GM12892 (cell line): Measurements from ENCODE around the gene SNX10.

Source experiments
- POLR2A ChIP-seq: IDR thresholded peaks from 2 replicates; pipeline ENCODE4 v1.6.1; 2011; ENCODE audit warnings: low read depth, low read length, control low read depth
- POLR2AphosphoS5 ChIP-seq: IDR thresholded peaks from 2 replicates; pipeline ENCODE4 v1.6.1; 2011; ENCODE audit warnings: low read depth, low read length, control low read depth
- TAF1 ChIP-seq: IDR thresholded peaks from 2 replicates; pipeline ENCODE4 v1.6.1; 2011; ENCODE audit warnings: low read depth, mild to moderate bottlenecking, control low read depth, low read length, borderline replicate concordance

- TF ChIP-seq TAF1 (no peak), POLR2AphosphoS5 (no peak), POLR2A (no peak)
Measured at GRCh38 chr7:26298472-26299058, 6.9 kb downstream of the SNX10 start.
